GM21515 (cell line): ENCODE data around the gene DNAJC2.
"Not testable (repeated sequence)": the region's sequence is repeated elsewhere in the genome, so short reads cannot be mapped to it uniquely, and the experiment has no call there.

Experiments
- ATAC-seq: cut with Tn5 transposase; IDR thresholded peaks from one replicate; pipeline ENCODE4 v1.9.1; 2021; ENCODE audit not compliant: unreplicated experiment

The DNAJC2 gene

DNA sequence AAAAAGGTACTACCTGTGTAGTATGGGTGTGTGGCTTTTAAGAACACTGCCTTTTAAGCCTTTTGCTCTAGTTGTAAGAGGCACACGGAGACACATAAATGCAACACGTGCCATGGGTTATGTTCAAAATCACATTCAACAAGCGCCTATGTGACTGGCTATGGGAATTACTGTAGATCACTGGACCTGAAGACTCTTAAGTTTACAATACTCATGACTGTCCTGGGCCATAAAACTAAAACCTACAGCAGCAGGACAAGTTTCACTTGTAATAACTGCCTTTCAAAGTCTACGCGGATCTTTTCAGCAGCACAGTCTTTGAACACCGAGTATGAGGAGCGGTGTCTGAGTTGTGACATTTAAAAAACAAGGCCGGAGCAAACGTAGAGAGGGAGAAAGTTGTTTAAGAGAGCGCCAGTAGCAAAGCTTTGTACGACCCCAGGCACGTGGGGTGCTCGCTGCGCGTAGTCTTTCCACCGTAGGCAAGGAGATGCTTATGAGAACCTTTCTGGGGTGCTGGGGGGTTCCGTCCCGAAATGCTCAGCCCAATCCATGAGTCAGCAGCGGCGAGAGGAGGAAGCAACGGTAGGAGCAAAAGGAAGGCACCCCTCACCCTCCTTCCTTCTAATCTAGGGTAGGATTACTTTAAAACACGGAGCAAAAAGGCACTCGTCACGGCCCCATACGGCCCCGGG, 662 bp downstream of the DNAJC2 start:
- ATAC-seq = peak; percentile 16

DNA sequence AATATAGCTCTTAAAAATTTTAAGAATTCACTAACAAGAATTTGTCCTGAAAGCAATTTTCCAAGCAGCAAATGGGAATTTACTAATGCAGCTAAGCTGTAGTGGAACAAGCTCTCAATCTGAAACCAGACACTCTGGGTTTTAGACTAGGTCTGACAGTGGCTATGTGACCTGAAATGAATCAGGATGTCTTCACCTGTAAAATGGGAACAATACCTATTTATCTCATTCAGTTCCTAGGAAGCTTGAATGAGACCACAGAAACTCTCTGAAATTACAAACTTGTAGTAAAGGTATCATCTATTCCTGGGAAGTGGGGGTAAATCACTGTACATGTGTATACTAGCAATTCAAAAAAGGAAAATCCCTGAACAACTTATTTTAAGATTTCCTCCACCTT, 1.2 kb downstream of the DNAJC2 start:
- ATAC-seq = no peak

DNA sequence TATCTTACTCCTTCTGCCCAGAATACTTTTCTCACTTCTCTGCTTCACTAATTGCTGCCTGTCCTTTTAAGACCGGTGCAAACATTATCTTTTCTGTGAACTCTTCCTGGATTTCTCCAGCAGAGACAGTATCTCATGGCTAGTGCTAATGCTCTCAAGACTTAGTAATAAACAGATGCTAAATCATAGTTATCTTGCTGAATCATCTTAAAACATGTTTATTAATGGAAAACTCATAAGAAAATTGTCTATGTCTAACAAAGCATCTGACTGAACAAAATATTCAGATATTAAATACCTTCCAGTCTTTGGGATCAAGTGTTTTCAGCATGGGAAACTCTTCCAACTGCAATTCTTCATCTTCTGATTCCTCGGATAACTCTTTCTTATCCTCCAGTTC, 3.1 kb downstream of the DNAJC2 start:
- no peak for ATAC-seq

DNA sequence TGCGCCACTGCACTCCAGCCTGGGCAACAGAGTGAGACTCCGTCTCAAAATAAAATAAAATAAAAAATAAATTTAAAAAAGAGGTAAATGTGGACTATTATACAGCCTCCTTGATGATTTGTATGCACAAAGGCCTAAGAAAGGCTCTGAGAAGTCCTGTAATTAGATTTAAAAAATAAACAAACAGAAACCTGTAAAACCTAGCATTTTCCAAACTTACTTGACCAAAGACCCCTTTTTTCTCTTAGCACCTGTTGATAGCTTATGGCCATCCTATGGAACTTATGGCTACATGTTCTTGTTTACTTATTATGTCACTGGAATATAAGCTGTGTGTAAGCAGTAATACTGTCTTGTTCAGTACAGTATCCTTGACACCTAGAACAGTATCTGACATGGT, 5.7 kb downstream of the DNAJC2 start:
- no peak for ATAC-seq

DNA sequence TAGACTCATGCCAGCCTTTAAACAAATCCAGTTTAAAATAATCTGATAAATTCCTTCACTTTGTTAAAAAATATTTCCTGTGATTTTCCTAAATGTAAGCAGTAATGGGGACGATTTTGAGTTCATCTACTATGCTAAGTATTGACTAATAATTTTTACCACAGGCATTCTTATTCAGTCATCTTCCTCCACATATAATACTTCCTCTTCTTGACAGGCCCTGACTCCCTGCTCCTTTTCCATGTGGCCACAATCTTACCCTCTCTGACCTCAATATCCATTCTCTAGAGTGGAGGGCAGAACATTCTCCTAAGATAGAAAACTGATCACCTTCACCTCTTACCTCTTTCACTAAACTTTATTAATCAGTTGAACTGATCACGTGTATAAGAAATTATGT, 7.8 kb downstream of the DNAJC2 start:
- no peak for ATAC-seq

DNA sequence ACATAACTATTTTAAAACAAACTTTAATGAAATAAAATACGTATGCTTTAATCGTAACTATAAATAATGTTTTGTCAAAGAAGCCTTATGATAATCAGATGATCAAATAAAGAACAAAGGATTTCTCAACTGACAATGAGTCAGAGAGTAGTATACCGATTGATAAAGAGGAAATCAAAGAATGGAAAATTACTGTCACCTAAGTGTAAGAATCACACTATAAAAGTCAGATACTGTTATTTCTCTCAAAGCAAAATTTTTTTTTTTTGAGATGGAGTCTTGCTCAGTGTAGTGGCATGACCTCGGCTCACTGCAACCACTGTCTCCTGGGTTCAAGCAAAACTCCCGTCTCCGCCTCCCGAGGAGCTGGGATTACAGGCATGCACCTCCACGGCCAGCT, 18.8 kb downstream of the DNAJC2 start:
- ATAC-seq = no peak

DNA sequence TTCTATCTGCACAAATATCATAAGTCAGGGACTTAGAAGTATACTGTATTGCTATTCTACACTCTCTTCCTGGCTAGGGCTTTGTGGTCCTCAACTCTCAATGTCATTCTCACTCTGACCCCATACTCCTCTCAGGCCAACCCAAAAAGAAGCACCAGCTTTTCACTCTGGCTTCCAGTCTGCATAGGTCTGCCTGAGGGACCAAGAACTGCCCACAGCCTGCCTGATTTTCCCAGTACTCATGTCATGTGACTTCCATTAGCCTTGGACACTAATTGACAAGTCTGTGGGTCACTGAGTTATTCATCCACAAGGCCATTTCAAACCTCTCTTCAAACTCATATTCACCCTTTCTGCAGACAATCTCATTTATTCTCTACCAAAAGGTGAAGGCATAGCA, 27.6 kb downstream of the DNAJC2 start:
- no peak for ATAC-seq

DNA sequence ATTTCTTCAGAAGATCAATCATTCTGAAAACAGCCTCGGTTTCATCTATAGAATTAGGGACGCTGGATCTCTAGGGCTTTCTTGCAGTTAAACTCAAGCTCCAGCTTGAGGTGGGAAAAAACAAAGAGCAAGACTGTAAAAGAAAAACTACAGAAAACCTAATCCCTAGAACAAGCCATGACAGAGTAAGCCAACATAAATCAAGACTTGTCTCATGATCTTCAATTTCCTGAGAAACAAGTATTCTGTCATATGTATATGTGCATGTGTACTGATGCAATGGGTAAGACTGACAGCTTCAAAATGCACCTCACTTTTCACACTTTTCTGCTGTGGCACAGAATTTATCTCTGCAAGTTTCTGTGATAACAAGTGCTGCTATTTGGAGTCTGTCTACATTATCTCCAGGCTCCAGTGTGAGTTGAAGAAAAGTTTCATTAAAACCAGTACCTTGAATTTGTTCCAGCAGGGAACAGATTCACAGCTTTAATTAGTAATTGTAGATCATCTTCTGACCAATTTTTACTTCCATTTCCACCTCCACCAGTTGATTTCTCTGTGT, 28.1 kb downstream of the DNAJC2 start:
- no peak for ATAC-seq

DNA sequence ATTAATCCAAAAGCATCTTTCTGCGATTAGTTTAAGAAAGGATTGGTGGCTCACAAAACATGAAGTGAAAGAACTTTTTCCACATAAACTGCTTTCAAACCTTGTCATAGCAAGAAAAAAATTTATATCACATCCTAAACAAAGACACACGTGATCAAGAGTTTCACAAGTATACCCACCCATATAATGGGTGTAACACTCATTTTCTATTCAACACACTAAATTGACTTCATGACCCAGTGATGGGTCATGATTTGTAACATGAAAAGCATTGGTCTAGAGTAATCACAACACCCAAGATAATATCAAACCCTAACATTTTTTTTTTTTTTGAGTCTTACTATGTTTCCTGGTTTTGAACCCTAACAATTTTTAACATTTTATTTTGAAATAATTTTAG, 29.7 kb downstream of the DNAJC2 start:
- no peak for ATAC-seq

DNA sequence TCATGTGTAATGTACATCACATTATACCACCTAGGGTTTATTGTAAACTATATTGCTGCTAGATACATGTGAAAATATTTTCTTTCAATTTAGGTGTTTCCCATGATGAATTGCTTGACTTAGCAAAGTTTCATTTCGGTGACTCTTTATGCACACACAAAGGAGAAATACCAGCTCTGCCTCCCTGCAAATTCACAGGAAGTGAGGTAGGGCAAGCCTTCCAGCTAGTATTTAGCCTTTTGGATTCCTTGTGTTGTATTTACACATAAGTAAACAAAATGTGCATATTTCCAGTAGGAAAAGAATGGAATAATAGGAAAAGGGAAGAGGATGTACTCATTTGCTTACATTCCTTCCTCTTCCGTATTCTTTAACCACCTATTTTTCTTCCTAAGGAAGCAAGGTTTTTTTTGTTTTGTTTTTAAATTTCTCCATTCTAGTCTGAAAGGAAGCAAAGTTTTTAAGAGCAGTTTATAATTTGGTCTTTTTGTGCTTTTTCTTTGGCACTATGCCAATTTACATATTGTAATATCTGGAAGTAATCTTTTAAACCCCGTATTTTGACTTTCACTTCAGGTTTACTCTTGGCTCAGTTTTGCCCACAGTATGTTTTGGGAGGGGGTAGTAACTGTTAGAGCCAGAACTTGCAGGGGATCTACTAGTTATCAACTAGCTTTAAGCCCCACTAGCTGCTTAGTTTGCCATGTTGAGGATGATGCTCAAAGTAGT, 36.9 kb downstream of the DNAJC2 start:
- ATAC-seq = no peak

DNA sequence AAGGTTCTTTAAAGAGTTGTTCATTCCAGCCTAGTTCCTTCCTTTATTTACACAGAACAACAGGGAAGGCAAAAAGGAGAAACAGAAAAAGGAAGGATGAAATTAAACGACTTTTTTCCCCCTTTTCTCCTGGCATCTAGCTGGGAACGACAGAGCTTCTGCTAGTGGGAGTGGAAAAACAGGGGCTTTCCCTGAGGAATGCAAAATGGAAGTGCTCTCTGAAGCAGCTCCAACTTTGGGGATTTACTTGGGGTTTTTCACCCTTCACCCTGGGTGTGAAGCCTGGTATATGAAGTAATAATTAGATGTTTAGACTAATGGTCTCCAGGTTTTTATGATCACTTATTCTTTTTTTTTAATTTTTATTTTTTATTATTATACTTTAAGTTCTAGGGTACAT, 43.1 kb downstream of the DNAJC2 start:
- ATAC-seq = no peak

DNA sequence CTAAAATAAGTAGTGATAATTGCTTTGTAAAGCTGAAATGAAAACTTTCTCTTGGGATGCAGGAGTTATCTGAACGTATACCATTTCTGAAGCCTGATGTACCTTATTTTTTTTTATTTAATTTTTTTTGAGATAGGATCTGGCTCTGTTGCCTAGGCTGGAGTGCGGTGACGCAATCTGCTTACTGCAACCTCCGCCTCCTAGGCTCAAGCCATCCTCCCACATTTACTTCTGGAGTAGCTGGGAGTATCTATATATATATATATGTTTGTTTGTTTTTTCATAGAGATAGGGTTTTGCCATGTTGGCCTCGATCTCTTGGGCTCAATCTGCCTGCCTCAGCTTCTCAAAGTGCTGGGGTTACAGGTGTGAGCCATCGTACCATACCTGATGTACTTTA, 44.9 kb downstream of the DNAJC2 start:
- no peak for ATAC-seq

DNA sequence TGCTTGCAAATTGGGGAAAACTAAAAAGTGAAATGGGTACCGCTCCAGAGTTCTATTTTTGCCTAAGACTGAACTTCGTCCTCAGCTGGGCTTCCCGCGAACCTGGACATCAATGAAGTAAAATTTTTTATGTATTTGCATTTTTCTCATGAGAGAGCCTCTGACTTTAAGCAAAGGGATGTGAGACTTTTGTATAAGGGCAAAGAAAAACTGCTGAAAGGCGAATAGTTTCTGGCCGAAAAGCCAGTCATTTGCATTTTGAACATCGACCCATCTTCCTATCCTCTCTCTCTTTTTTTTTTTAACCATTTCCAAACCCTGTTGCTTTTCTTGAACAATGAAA, 46.8 kb downstream of the DNAJC2 start:
- ATAC-seq = peak; percentile 15

DNA sequence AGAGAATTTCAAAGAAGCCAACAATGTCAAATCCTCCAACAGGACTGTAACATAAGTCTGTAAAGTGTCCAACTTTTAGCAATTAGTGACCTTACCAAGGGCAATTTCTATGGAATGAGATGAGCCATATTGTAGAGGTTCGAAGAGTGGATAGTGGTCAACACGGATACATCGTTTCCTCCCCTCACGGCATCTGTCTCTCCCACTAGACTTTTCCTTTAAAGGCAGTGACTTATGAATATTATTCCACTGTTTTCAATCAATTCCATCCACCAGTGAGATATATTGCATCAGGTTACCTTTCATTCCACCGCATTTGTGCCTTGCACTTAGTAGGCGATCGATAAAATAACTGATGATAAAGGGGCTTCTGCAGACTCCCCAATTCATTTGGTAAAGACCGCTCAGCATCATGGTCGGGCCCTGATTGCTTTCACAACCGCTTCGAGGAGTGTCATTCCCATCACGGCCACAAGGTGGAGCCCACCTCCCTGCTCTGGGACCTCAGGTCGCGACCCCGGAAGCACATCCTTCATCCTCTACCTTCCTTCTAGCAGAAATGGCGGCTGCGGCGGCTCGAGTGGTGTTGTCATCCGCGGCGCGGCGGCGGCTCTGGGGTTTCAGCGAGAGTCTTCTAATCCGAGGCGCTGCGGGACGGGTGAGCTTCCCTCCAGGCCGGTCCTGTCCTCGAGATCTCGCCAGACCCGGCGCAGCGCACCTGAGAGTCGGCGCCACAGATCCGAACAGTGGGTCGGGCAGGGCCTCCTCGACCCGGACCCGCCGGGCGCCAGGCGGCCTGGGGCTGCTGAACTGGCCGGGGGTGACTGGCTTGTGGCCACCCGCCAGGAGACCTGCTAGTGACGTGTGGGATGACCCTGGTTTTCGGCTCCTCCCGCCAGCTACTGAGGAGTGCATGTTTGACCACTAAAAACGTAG, 47.4 kb downstream of the DNAJC2 start, which contains the start of gene PMPCB:
Gene PMPCB (plus strand): TSS at position 535 of the 936 bp plus-strand sequence. CDS start 25 bp downstream, at position 560.
- peak; percentile 96 for ATAC-seq

DNA sequence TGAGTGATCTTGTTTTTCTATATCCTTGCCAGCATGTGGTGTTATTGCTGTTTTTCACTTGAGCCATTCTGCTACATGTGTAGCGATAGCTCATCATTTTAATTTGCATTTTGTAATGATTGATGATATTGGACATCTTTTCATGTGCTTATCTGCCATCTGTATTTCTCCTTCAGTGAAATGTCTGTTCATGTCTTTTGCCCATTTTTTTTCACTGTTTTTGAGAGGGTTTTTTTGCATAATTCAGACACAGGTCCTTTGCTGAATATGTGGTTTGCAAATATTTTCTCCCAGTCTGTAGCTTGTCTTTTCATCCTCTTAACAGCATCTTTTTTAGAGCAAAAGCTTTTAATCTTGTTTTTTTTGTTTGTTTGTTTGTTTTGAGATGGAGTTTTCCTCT, 51.0 kb downstream of the DNAJC2 start:
- ATAC-seq = no peak

DNA sequence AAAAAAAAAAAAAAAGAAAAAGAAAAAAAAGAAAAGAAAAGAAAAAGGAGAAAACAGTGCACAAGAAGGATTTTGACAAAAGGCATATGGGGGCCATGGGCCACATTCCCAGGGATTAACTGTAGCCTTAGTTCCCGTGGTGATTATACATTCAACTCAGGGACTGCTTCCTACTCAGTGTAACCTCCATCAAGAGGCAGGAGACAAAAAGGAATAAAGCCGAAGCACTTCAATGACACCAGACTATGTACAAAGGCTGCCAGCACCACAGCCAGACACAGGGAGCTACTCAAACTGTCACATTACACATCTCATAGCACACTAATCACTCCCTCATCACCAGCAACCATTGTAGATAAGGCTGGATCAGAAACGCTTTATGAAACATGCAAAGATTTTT, 52.4 kb downstream of the DNAJC2 start:
- no peak for ATAC-seq

DNA sequence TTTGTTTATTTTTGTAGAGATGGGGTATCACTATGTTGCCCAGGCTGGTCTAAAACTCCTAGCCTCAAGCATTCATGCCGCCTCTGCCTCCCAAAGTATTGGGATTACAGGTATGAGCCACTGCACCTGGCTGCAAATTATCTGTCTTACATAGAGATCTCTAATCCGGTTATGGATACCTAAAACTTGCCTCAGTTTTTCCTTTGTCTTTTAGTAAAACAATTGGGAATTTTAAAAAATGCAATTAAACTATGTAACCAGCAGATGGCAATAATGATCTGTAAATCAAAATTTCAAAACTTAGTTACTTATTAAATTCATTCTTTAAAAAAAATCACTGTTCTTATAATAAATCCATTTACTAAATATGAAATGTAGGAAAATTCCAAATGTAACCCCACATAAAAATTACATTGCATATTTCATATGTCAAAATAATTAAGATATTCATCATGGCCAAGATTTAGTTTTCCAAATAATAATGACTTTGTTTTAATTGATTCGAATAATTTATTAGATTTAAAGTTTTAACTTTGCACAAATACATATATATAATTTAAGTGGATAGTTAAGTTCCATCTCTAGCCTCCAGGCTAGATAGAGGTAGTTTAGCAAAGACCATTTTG, 61.7 kb downstream of the DNAJC2 start:
- ATAC-seq = not testable (repeated sequence)

DNA sequence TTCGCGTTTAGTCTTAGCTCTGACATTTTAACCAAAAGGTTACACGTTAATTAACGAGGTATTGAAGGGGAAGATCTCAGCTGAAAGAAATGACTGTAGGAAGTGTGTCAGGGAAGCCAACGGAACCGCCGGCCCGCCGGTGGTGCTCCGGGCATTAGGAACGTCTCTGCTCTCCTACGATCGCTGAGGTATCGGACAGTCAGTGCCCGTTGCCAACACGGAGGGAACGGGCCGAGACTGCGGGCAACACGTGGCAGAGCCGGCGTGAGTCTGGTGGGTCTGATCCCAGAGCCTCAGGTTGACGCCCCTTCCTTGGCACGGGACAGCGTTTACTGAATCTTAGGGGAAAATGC, 63.8 kb downstream of the DNAJC2 start:
- ATAC-seq = not testable (repeated sequence)

DNA sequence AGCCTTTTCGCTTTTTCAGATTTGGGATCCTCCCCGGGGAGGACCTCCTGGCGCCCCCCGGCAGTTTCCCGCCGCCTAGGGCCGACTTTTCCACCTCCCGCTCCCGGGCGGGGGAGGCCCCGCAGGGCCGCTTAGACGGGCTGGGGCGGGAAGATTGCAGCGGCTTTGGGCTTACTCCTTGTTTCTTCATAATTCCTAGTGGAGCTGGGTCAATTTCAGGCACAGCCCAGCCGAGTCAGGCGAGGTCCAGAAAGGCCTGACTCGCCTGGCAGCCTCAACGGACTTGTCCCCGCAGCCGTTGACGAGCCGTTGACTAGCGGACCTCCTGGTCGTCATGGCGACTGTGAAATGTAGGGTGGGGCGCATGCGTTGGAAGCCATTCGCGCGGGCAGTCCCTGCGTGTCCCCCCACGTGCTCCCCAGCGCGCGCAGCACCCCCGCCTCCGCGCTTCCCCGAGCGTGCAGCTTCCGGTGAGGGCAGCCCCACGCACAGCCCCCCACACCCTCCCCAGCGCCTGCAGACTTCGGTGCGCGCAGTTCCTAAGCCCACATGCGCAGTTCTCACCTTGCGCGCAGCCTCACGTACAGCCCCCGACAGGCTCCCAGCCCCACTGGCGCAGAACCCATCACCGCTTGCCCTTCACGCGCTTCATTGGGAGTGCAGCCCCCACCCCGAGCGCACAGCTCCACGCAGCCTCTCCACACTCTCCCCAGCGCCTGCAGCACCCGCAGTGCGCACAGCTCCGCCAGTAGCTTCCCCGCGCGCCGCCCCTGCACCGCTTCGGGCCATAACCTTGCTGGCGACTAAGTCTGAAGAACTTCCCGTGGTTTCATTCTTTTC, 64.4 kb downstream of the DNAJC2 start:
- ATAC-seq = peak; percentile 96

DNA sequence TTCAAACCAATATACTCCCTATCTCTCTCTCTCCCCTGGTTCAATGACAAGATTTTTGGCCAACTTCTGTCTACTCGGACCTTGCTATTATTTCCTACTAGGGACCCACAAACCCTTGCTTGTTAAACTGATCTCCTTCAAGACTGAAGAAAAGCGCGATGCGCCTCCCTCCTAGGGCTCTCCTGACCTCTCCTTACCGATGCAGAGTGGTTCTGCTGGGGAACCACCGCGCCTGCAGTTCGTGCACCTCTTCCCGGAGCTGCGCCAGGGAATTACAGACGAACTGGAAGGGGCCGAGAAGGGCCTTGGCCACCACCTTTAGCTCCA, 65.0 kb downstream of the DNAJC2 start:
- ATAC-seq = peak; percentile 41
